Parathyroid adenoma (tissue), 2 donors: ENCODE measurements around the gene B9D2.
"Not testable (repeated sequence)": the region's sequence is repeated elsewhere in the genome, so short reads cannot be mapped to it uniquely, and the experiment has no call there.

Source experiments
- H2AFZ ChIP-seq: fragments of 300-600 bp; sonication (generic); one replicate; pipeline ENCODE4 v1.7.0; 2017; ENCODE audit warnings: antibody characterized with exemption, mild to moderate bottlenecking
- H3K27ac ChIP-seq: fragments of 300-600 bp; sonication (generic); one replicate; pipeline ENCODE4 v1.7.0; 2017
- H3K27me3 ChIP-seq: fragments of 300-600 bp; sonication (generic); one replicate; pipeline ENCODE4 v1.7.0; 2017; ENCODE audit warnings: low read length; ENCODE audit not compliant: control insufficient read depth, insufficient read depth
- H3K36me3 ChIP-seq: fragments of 300-600 bp; sonication (generic); one replicate; pipeline ENCODE4 v1.7.0; 2017; ENCODE audit warnings: low read length; ENCODE audit not compliant: control insufficient read depth, insufficient read depth
- H3K4me1 ChIP-seq: fragments of 300-600 bp; sonication (generic); one replicate; pipeline ENCODE4 v1.7.0; 2017; ENCODE audit warnings: control low read depth
- H3K4me2 ChIP-seq: fragments of 300-600 bp; sonication (generic); one replicate; pipeline ENCODE4 v1.7.0; 2017; ENCODE audit warnings: low read length
- H3K4me3 ChIP-seq: fragments of 300-600 bp; sonication (generic); one replicate; pipeline ENCODE4 v1.7.0; 2017; ENCODE audit warnings: low read depth, low read length
- H3K79me2 ChIP-seq: fragments of 300-600 bp; sonication (generic); one replicate; pipeline ENCODE4 v1.7.0; 2017; ENCODE audit warnings: control low read depth
- H3K9ac ChIP-seq: fragments of 300-600 bp; sonication (generic); one replicate; pipeline ENCODE4 v1.7.0; 2017; ENCODE audit warnings: mild to moderate bottlenecking
- H3K9me3 ChIP-seq: fragments of 300-600 bp; sonication (generic); one replicate; pipeline ENCODE4 v1.7.0; 2017; ENCODE audit warnings: low read length; ENCODE audit not compliant: control insufficient read depth
- TF ChIP-seq, protein P1 (sequence below): fragments of 300-600 bp; sonication (generic); IDR thresholded peaks from one replicate; pipeline ENCODE4 v1.7.0; 2017; ENCODE audit warnings: antibody characterized with exemption, mild to moderate bottlenecking
- donor health status: primary hyperparathyroidism.

B9D2 gene

DNA sequence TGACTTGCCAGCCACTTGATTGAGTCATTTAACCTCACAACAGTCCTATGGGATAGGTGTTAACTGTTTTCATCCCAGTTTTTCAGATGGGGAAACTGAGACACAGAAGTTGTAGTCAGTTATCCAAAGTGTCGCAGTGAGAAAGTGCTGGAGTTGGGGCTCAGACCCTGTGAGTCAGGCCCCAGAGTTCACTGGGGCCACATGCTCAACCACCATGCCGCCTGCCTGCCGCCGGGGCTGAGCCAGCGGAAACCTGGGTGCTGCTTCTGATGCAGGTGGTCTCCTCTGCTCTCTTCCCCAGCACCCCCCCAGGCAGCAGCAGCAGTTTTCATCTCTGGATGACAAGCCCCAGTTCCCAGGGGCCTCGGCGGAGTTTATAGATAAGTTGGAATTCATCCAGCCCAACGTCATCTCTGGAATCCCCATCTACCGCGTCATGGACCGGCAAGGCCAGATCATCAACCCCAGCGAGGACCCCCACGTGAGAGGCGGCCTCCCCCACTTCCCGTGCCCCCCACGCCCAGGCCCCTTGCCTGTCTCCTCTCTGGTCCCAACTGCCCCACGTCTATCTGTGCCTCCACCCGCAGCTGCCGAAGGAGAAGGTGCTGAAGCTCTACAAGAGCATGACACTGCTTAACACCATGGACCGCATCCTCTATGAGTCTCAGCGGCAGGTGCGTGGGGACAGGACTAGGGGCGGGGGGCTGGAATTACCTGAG is 46.5 kb upstream of the B9D2 start:
- no peak overlapping the region for H3K27ac ChIP-seq
- H3K4me2 ChIP-seq, result no peak overlapping the region
- no peak overlapping the region for H3K4me3 ChIP-seq
- no peaks in the 10 kb centered on the region for H3K9me3 ChIP-seq
- H2AFZ ChIP-seq, result no peak overlapping the region
- TF ChIP-seq, protein P1, sequence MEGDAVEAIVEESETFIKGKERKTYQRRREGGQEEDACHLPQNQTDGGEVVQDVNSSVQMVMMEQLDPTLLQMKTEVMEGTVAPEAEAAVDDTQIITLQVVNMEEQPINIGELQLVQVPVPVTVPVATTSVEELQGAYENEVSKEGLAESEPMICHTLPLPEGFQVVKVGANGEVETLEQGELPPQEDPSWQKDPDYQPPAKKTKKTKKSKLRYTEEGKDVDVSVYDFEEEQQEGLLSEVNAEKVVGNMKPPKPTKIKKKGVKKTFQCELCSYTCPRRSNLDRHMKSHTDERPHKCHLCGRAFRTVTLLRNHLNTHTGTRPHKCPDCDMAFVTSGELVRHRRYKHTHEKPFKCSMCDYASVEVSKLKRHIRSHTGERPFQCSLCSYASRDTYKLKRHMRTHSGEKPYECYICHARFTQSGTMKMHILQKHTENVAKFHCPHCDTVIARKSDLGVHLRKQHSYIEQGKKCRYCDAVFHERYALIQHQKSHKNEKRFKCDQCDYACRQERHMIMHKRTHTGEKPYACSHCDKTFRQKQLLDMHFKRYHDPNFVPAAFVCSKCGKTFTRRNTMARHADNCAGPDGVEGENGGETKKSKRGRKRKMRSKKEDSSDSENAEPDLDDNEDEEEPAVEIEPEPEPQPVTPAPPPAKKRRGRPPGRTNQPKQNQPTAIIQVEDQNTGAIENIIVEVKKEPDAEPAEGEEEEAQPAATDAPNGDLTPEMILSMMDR, result no peak
- H3K79me2 ChIP-seq, result peaks cover 10% of the 10 kb centered on the region
- no peak overlapping the region for H3K9ac ChIP-seq
- no peaks in the 10 kb centered on the region for H3K27me3 ChIP-seq
- no peaks in the 10 kb centered on the region for H3K36me3 ChIP-seq
- peaks cover 29% of the 10 kb centered on the region for H3K4me1 ChIP-seq

- H3K27me3 ChIP-seq, result no peaks in the 10 kb centered on the region
- H3K27ac ChIP-seq, result no peak overlapping the region
- no peak overlapping the region for H3K9ac ChIP-seq
- H3K36me3 ChIP-seq, result no peaks in the 10 kb centered on the region
- H3K4me2 ChIP-seq, result peak overlapping the region; percentile 0
- no peak overlapping the region for H3K4me3 ChIP-seq
- H2AFZ ChIP-seq, result no peak overlapping the region
- H3K9me3 ChIP-seq, result no peaks in the 10 kb centered on the region
- peaks cover 10% of the 10 kb centered on the region for H3K79me2 ChIP-seq
- H3K4me1 ChIP-seq, result peaks cover 23% of the 10 kb centered on the region
- TF ChIP-seq, protein P1, result no peak
These were observed 45.3 kb upstream of the B9D2 start for GRCh38 chr19:41409288-41409687.

GRCh38 chr19:41408846-41409245 is 44.9 kb upstream of the B9D2 start:
- H3K9me3 ChIP-seq, H3K9ac ChIP-seq, H3K27me3 ChIP-seq, H3K27ac ChIP-seq, H2AFZ ChIP-seq, H3K36me3 ChIP-seq, H3K4me3 ChIP-seq: not testable (repeated sequence)
- H3K4me2 ChIP-seq, result peak overlapping the region; percentile 0
- H3K79me2 ChIP-seq, result peaks cover 10% of the 10 kb centered on the region
- H3K4me1 ChIP-seq, result peaks cover 23% of the 10 kb centered on the region

GRCh38 chr19:41408256-41408655 is 44.3 kb upstream of the B9D2 start:
- Histone ChIP-seq H2AFZ (no peak overlapping the region), H3K9ac (no peak overlapping the region), H3K4me1 (peaks cover 23% of the 10 kb centered on the region), H3K27me3 (no peaks in the 10 kb centered on the region), H3K36me3 (no peaks in the 10 kb centered on the region), H3K4me3 (no peak overlapping the region), H3K27ac (no peak overlapping the region), H3K4me2 (no peak overlapping the region), H3K9me3 (no peaks in the 10 kb centered on the region), H3K79me2 (peaks cover 10% of the 10 kb centered on the region)
- TF ChIP-seq, protein P1, result no peak

GRCh38 chr19:41407271-41407670 is 43.3 kb upstream of the B9D2 start:
- H3K9ac ChIP-seq, result no peak overlapping the region
- H2AFZ ChIP-seq, result no peak overlapping the region
- no peaks in the 10 kb centered on the region for H3K36me3 ChIP-seq
- H3K27me3 ChIP-seq, result no peaks in the 10 kb centered on the region
- no peak overlapping the region for H3K4me3 ChIP-seq
- H3K79me2 ChIP-seq, result peaks cover 10% of the 10 kb centered on the region
- H3K4me2 ChIP-seq, result no peak overlapping the region
- H3K9me3 ChIP-seq, result no peaks in the 10 kb centered on the region
- peaks cover 32% of the 10 kb centered on the region for H3K4me1 ChIP-seq
- H3K27ac ChIP-seq, result no peak overlapping the region
- TF ChIP-seq, protein P1, result no peak
